HG03064 (cell line): ENCODE results near the gene H2AZ1.

ENCODE experiments used
- ATAC-seq: cut with Tn5 transposase; IDR thresholded peaks from one replicate; pipeline ENCODE4 v1.9.1; 2021; ENCODE audit warnings: low read depth; ENCODE audit not compliant: unreplicated experiment

H2AZ1 gene

GRCh38 chr4:99946356-99947189 lies 3.5 kb downstream of the H2AZ1 start, which contains the start of gene DNAJB14:
Gene DNAJB14, minus strand, starts transcription at chr4:99946618. Its CDS starts 47 bp downstream, at chr4:99946571.
- ATAC-seq = peak; percentile 40

- peak; percentile 0 for ATAC-seq
Observed at GRCh38 chr4:99945718-99946355, 4.2 kb downstream of the H2AZ1 start.

- ATAC-seq = no peak
Observed at GRCh38 chr4:99943904-99944437, 6.1 kb downstream of the H2AZ1 start.

- ATAC-seq = no peak
Observed at GRCh38 chr4:99938243-99938753, 11.8 kb downstream of the H2AZ1 start.

GRCh38 chr4:99934891-99935290 lies 15.2 kb downstream of the H2AZ1 start:
- no peak for ATAC-seq

- no peak for ATAC-seq
Observed at GRCh38 chr4:99927566-99927965, 22.5 kb downstream of the H2AZ1 start.

- ATAC-seq = no peak
Observed at GRCh38 chr4:99921174-99921573, 28.9 kb downstream of the H2AZ1 start.

- ATAC-seq = no peak
Observed at GRCh38 chr4:99918656-99919055, 31.4 kb downstream of the H2AZ1 start.

- ATAC-seq = no peak
Observed at GRCh38 chr4:99917575-99917974, 32.5 kb downstream of the H2AZ1 start.

GRCh38 chr4:99915449-99915848 lies 34.6 kb downstream of the H2AZ1 start:
- ATAC-seq = no peak
